ENCODE results near the gene MEPE. TPM values are rescaled to one million over a fixed set of nuclear protein-coding genes. Genes with fewer than 3 reads are reported as not detected.

The MEPE gene
- total and polyA plus RNA-seq, 10 donors = not detected

GRCh38 chr4:87846226-87846625, 13.5 kb downstream of the MEPE start:
- no peaks in the 10 kb centered on the region for H3K9me3 ChIP-seq
- intact Hi-C loops (cut with DNase I; ENCODE audit: low total_unique reads) = loop anchor here (5.0 kb wide), 1 partner anchor 164 kb away; no protein-coding TSS in a partner anchor
- H3K27ac ChIP-seq = no peak overlapping the region
- 86 to 94% (median 89%) methylated on average over 5 of the region's 5 CpGs for WGBS, 5 donors
- no peaks in the 10 kb centered on the region for H3K36me3 ChIP-seq
- DNase-seq = no peak
- H3K27me3 ChIP-seq (replicated peaks in 1 of 7) = peaks cover 0 to 31% (median 0%) of the 10 kb centered on the region in 7 donors
- H3K4me3 ChIP-seq = no peak overlapping the region
- TF ChIP-seq POLR2AphosphoS5 (IDR thresholded peaks at IDR 0.05) = no peak
- no peak for TF ChIP-seq POLR2A (IDR thresholded peaks at IDR 0.05)
- TF ChIP-seq CTCF (IDR thresholded peaks at IDR 0.05 in 8 of 11, conservative IDR thresholded peaks at IDR 0.05 in 3 of 11) = no peak
- peaks cover 0 to 24% (median 16%) of the 10 kb centered on the region in 6 donors for H3K4me1 ChIP-seq

- intact Hi-C loops (cut with DNase I; ENCODE audit: low total_unique reads) = loop anchor here (5.0 kb wide), 1 partner anchor 166 kb away; no protein-coding TSS in a partner anchor
- TF ChIP-seq POLR2AphosphoS5 (IDR thresholded peaks at IDR 0.05) = no peak
- peak in 10 of 11 experiments; percentile 9 to 70 (median 55) for TF ChIP-seq CTCF (IDR thresholded peaks at IDR 0.05 in 8 of 11, conservative IDR thresholded peaks at IDR 0.05 in 3 of 11)
- no peaks in the 10 kb centered on the region for H3K36me3 ChIP-seq
- WGBS, 5 donors = 11 to 19% (median 16%) methylated on average over 15 of the region's 15 CpGs
- H3K4me1 ChIP-seq = peaks cover 0 to 36% (median 20%) of the 10 kb centered on the region in 6 donors
- H3K27ac ChIP-seq = peak overlapping the region in 1 of 8 donors; percentile 84
- peaks cover 0 to 23% (median 0%) of the 10 kb centered on the region in 7 donors for H3K27me3 ChIP-seq (replicated peaks in 1 of 7)
- peak overlapping the region in 1 of 8 donors; percentile 46 for H3K4me3 ChIP-seq
- no peak for DNase-seq
- H3K9me3 ChIP-seq = no peaks in the 10 kb centered on the region
Observed at GRCh38 chr4:87848622-87849351, 16.0 kb downstream of the MEPE start.

- Histone ChIP-seq H3K36me3 (no peaks in the 10 kb centered on the region), H3K4me1 (peaks cover 0 to 38% (median 21%) of the 10 kb centered on the region in 6 donors), H3K9me3 (no peaks in the 10 kb centered on the region), H3K27me3 (replicated peaks in 1 of 7) (peaks cover 0 to 23% (median 0%) of the 10 kb centered on the region in 7 donors), H3K4me3 (peak overlapping the region in 1 of 8 donors; percentile 46), H3K27ac (peak overlapping the region in 3 of 8 donors; percentile 41 to 84 (median 74))
- 23 to 34% (median 29%) methylated on average over 4 of the region's 4 CpGs for WGBS, 5 donors
- DNase-seq = no peak
- no peak for TF ChIP-seq POLR2A (IDR thresholded peaks at IDR 0.05)
- TF ChIP-seq CTCF (IDR thresholded peaks at IDR 0.05 in 8 of 11, conservative IDR thresholded peaks at IDR 0.05 in 3 of 11) = no peak
- TF ChIP-seq POLR2AphosphoS5 (IDR thresholded peaks at IDR 0.05) = no peak
- intact Hi-C loops (cut with DNase I; ENCODE audit: low total_unique reads) = loop anchor here (5.0 kb wide), 2 partner anchors 128 to 167 kb away; partner anchors contain the start of gene SPP1
Observed at GRCh38 chr4:87849612-87850011, 16.8 kb downstream of the MEPE start.

- H3K27ac ChIP-seq = peak overlapping the region in 7 of 8 donors; percentile 20 to 84 (median 63)
Observed at GRCh38 chr4:87851332-87851731, 18.6 kb downstream of the MEPE start.

More at GRCh38 chr4:87851332-87851731, 18.6 kb downstream of the MEPE start:
- peak in 1 of 3 donors; percentile 25 for TF ChIP-seq POLR2AphosphoS5 (IDR thresholded peaks at IDR 0.05)
- TF ChIP-seq POLR2A (IDR thresholded peaks at IDR 0.05) = no peak
- intact Hi-C loops (cut with DNase I; ENCODE audit: low total_unique reads) = loop anchor here (5.0 kb wide), 1 partner anchor 126 kb away; the partner anchor contains the start of gene SPP1
- Histone ChIP-seq H3K4me3 (peak overlapping the region in 1 of 8 donors; percentile 46), H3K9me3 (no peaks in the 10 kb centered on the region), H3K36me3 (no peaks in the 10 kb centered on the region), H3K4me1 (peaks cover 0 to 38% (median 21%) of the 10 kb centered on the region in 6 donors), H3K27me3 (replicated peaks in 1 of 7) (peaks cover 0 to 15% (median 0%) of the 10 kb centered on the region in 7 donors)
- DNase-seq = no peak
- 46 to 74% (median 65%) methylated on average over 8 of the region's 8 CpGs for WGBS, 5 donors

Measured in spleen (tissue), 11 donors.